PC-9 (cell line): Measurements from ENCODE around the gene ASXL1. TPM values are rescaled to one million over a fixed set of nuclear protein-coding genes. Genes with fewer than 3 reads are reported as not detected.
A peak's percentile ranks its signal among the peaks of the same experiment; 100 is the strongest.

ENCODE experiments used
- BruUV-seq: library from RNA; stranded (reverse); fragments of 400-500 nt; replicated peaks from 2 replicates; lab custom pipeline; 2021; lab: Mats Ljungman, UMichigan
- CTCF ChIA-PET: fragments of 300-600 bp; sonication (Branson Sonifier 250); formaldehyde crosslinking; loops from one replicate; lab custom pipeline; 2022; ENCODE audit warnings: antibody characterized with exemption; lab: Charles Lee
- POLR2A ChIA-PET: fragments of 300-600 bp; sonication (Branson Sonifier 250); formaldehyde crosslinking; loops from one replicate; lab custom pipeline; 2022; ENCODE audit warnings: antibody characterized with exemption; ENCODE audit not compliant: unreplicated experiment; lab: Charles Lee
- DNase-seq, 2 experiments: peaks; one replicate each; pipeline versions ENCODE4 v3.0.0 to v3.0.0-alpha.2; 2015 to 2022; ENCODE audit warnings: mixed read lengths in 1 of 2
- H2AFZ ChIP-seq: fragments of 200-600 bp; sonication (generic); 2 replicates; pipeline ENCODE4 v1.8.1; 2017; ENCODE audit warnings: antibody characterized with exemption
- H3F3A ChIP-seq: fragments of 200-600 bp; sonication (generic); 2 replicates; pipeline ENCODE4 v1.8.1; 2017; ENCODE audit warnings: antibody characterized with exemption, mild to moderate bottlenecking, low read depth; ENCODE audit not compliant: insufficient read depth
- H3K27ac ChIP-seq: fragments of 200-600 bp; sonication (generic); 2 replicates; pipeline ENCODE4 v1.6.1; 2016; ENCODE audit warnings: mixed run types
- H3K27me3 ChIP-seq: fragments of 200-600 bp; sonication (generic); 2 replicates; pipeline ENCODE4 v1.6.1; 2016; ENCODE audit warnings: low read depth, mixed run types; ENCODE audit not compliant: insufficient read depth
- H3K36me3 ChIP-seq: fragments of 200-600 bp; sonication (generic); 2 replicates; pipeline ENCODE4 v1.6.1; 2016; ENCODE audit warnings: low read depth, mixed run types
- H3K4me1 ChIP-seq: fragments of 200-600 bp; sonication (generic); replicated peaks from 2 replicates; pipeline ENCODE4 v1.6.1; 2016; ENCODE audit warnings: mixed run types; ENCODE audit not compliant: insufficient read depth
- H3K4me2 ChIP-seq: fragments of 200-600 bp; sonication (generic); 2 replicates; pipeline ENCODE4 v1.6.1; 2017; ENCODE audit warnings: mixed run types
- H3K4me3 ChIP-seq: fragments of 200-600 bp; sonication (generic); 2 replicates; pipeline ENCODE4 v1.6.1; 2016; ENCODE audit warnings: mixed run types
- H3K79me2 ChIP-seq: fragments of 200-600 bp; sonication (generic); 2 replicates; pipeline ENCODE4 v1.6.1; 2017; ENCODE audit warnings: low read depth, mixed run types
- H3K9me2 ChIP-seq: fragments of 200-600 bp; sonication (generic); 2 replicates; pipeline ENCODE4 v1.8.1; 2017; ENCODE audit warnings: mild to moderate bottlenecking; ENCODE audit not compliant: insufficient read depth
- H3K9me3 ChIP-seq: fragments of 200-600 bp; sonication (generic); 2 replicates; pipeline ENCODE4 v1.8.1; 2016; ENCODE audit warnings: low read depth; ENCODE audit not compliant: insufficient read depth
- H4K20me1 ChIP-seq: fragments of 200-600 bp; sonication (generic); 2 replicates; pipeline ENCODE4 v1.8.1; 2017; ENCODE audit not compliant: insufficient read depth
- EZH2 ChIP-seq: fragments of 200-600 bp; sonication (generic); IDR thresholded peaks from 2 replicates; pipeline ENCODE4 v1.8.0; 2017; ENCODE audit warnings: antibody characterized with exemption, low read depth
- intact Hi-C: fragments of 100-400 bp; cut with micrococcal nuclease; formaldehyde crosslinking; loops from one replicate; pipeline ENCODE4 v1.10.0; 2022; ENCODE audit not compliant: unreplicated experiment
- total RNA-seq: library from RNA; stranded (reverse); gene quantifications from 2 replicates; pipeline ENCODE4 v1.2.3, GENCODE V29; 2021
- TF ChIP-seq, protein P1 (sequence below): fragments of 200-600 bp; sonication (generic); conservative IDR thresholded peaks from 2 replicates; pipeline ENCODE4 v1.6.1; 2017; ENCODE audit warnings: mixed run types, antibody characterized with exemption, mild to moderate bottlenecking, moderate library complexity

The ASXL1 gene
- total RNA-seq, 1 experiment from 2014 or later = 123 TPM

DNA sequence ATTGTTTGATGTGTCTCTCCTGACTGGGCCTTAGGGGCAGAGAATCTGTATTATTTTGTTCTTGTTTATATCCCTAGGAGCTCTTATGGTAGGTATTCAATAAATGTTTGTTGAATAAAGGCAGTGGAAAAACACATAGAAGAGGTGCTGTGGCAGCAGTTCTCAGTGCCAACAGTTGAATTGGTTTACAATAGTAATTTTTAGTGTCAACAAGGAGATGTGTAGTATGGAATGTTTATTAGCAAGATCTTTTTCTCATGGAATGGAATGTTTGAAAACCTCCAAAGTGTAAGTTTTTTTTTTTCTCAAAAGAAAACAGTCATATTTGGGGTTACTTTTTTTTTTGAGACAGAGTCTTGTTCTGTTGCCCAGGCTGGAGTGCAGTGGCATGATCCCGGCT, 28.0 kb downstream of the ASXL1 start:
- Histone ChIP-seq H2AFZ (no peak overlapping the region), H3K27ac (no peak overlapping the region), H3K4me1 (no peaks in the 10 kb centered on the region), H3K27me3 (no peaks in the 10 kb centered on the region), H3F3A (peaks cover 5% of the 10 kb centered on the region; the same call in 1 of the 2 replicates), H3K4me3 (no peak overlapping the region), H4K20me1 (peaks cover 59% of the 10 kb centered on the region), H3K9me2 (no peaks in the 10 kb centered on the region), H3K9me3 (no peaks in the 10 kb centered on the region), H3K4me2 (no peak overlapping the region), H3K36me3 (peaks cover 17% of the 10 kb centered on the region; the same call in 1 of the 2 replicates), H3K79me2 (peaks cover 63% of the 10 kb centered on the region)
- DNase-seq = no peak
- ChIA-PET POLR2A (no interaction called here), CTCF (interaction anchor here (0.6 to 0.7 kb wide), 2 partner anchors 15 to 55 kb away, joined by 4 to 8 read pairs; no protein-coding TSS in a partner anchor)
- TF ChIP-seq, protein P1, sequence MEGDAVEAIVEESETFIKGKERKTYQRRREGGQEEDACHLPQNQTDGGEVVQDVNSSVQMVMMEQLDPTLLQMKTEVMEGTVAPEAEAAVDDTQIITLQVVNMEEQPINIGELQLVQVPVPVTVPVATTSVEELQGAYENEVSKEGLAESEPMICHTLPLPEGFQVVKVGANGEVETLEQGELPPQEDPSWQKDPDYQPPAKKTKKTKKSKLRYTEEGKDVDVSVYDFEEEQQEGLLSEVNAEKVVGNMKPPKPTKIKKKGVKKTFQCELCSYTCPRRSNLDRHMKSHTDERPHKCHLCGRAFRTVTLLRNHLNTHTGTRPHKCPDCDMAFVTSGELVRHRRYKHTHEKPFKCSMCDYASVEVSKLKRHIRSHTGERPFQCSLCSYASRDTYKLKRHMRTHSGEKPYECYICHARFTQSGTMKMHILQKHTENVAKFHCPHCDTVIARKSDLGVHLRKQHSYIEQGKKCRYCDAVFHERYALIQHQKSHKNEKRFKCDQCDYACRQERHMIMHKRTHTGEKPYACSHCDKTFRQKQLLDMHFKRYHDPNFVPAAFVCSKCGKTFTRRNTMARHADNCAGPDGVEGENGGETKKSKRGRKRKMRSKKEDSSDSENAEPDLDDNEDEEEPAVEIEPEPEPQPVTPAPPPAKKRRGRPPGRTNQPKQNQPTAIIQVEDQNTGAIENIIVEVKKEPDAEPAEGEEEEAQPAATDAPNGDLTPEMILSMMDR = no peak
- TF ChIP-seq EZH2 = no peak
- BruUV-seq = no TSS peak
- intact Hi-C loops = no loop called here

DNA sequence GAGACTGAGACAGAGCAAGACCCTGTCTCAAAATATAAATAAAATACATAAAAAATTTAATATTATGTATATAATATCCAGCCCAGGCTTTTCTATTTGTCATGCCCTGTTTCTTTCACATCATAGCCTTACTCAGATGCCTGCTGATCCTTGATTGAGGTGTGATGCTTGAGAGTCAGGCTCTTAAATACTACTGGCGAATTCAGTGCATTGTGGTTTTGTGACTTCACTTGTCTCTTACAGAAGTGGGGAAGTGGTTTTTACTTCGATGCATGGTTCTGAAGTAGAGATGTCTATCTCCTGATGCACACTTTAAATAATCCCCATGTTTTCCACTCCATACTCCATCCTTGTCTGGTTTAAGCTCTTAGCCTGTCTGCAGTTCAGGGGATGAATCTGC, 29.1 kb downstream of the ASXL1 start:
- Histone ChIP-seq H3K36me3 (peaks cover 25% of the 10 kb centered on the region; the same call in 1 of the 2 replicates), H3K79me2 (peaks cover 70% of the 10 kb centered on the region)
- CTCF ChIA-PET = no interaction called here

DNA sequence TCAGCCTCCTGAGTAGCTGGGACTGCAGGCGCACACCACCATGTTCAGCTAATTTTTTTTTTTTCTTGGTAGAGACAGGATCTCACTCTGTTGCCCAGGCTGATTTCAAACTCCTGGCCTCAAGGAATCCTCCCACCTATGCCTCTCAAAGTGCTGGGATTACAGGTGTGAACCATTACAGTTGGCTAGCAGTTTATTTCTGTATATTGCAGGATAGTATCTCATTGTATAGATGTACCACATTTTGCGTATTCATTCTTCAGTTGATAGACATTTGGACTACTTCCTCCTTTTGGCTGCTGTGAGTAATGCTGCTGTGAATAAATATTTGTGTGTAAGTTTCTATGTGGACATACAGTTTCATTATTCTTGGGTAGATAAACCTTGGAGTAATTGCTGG, 32.9 kb downstream of the ASXL1 start:
- no peak overlapping the region for H3K4me3 ChIP-seq
- intact Hi-C loops = no loop called here
- DNase-seq = no peak
- H3K27me3 ChIP-seq = no peaks in the 10 kb centered on the region
- peaks cover 73% of the 10 kb centered on the region for H3K79me2 ChIP-seq
- H2AFZ ChIP-seq = no peak overlapping the region
- no peak for TF ChIP-seq EZH2
- TF ChIP-seq, protein P1 = no peak
- no peak overlapping the region for H3K4me2 ChIP-seq
- no TSS peak for BruUV-seq
- H3F3A ChIP-seq = peaks cover 13% of the 10 kb centered on the region; the same call in 1 of the 2 replicates
- H3K9me3 ChIP-seq = no peaks in the 10 kb centered on the region
- no peaks in the 10 kb centered on the region for H3K9me2 ChIP-seq
- peaks cover 30% of the 10 kb centered on the region for H3K36me3 ChIP-seq
- H4K20me1 ChIP-seq = peaks cover 60% of the 10 kb centered on the region
- POLR2A ChIA-PET = interaction anchor here (0.7 kb wide), 1 partner anchor 86 kb away, joined by 3 read pairs; no protein-coding TSS in a partner anchor
- CTCF ChIA-PET = no interaction called here
- H3K27ac ChIP-seq = peak overlapping the region; percentile 18; the same call in 1 of the 2 replicates
- no peaks in the 10 kb centered on the region for H3K4me1 ChIP-seq

More for the DNA sequence above, 29.1 kb downstream of the ASXL1 start:
- Histone ChIP-seq H3K9me3 (no peaks in the 10 kb centered on the region), H3K27me3 (no peaks in the 10 kb centered on the region), H3K4me3 (no peak overlapping the region), H3F3A (peaks cover 9% of the 10 kb centered on the region; the same call in 1 of the 2 replicates), H3K4me1 (no peaks in the 10 kb centered on the region), H3K27ac (no peak overlapping the region), H2AFZ (no peak overlapping the region), H3K4me2 (no peak overlapping the region), H3K9me2 (no peaks in the 10 kb centered on the region), H4K20me1 (peaks cover 70% of the 10 kb centered on the region)
- intact Hi-C loops = no loop called here
- no TSS peak for BruUV-seq
- DNase-seq = no peak
- POLR2A ChIA-PET = no interaction called here
- TF ChIP-seq EZH2 = no peak
